LNCaP clone FGC (cell line): ENCODE data around the gene GH1.

ENCODE experiments used
- DNase-seq: peaks from one replicate; pipeline ENCODE4 v3.0.0-alpha.2; 2011; ENCODE audit warnings: low read depth
- H3K4me3 ChIP-seq: 2 replicates; pipeline ENCODE4 v1.5.1; 2011; ENCODE audit warnings: mild to moderate bottlenecking, low read depth, low read length, control low read depth
- TF ChIP-seq, protein P1 (sequence below): IDR thresholded peaks from 2 replicates; pipeline ENCODE4 v1.5.1; 2012; ENCODE audit warnings: mild to moderate bottlenecking; ENCODE audit not compliant: control insufficient read depth, insufficient read depth; ENCODE audit errors: extremely low read depth

The GH1 gene

DNA sequence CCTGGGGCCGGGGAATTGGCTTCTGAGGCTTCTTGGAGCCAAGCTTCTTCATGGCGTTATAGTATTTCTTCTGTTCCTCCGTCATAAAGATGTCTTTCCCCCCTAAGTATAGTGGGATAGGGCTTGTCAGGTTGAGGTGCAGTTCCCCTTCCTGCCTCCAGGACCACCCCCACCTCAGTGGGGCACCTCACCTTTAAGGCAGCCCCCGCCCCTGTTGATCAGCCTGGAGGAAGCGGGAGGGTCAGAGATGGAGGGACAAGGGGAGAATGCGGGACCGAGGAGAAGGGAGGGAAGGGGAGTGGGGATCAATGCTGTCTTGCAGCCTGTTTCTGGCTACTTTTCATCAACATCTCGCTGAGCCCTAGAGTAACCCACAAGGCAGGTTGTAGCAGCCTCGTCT, 25.1 kb upstream of the GH1 start:
- DNase-seq: no peak
- no peak overlapping the region for H3K4me3 ChIP-seq
- TF ChIP-seq, protein P1, sequence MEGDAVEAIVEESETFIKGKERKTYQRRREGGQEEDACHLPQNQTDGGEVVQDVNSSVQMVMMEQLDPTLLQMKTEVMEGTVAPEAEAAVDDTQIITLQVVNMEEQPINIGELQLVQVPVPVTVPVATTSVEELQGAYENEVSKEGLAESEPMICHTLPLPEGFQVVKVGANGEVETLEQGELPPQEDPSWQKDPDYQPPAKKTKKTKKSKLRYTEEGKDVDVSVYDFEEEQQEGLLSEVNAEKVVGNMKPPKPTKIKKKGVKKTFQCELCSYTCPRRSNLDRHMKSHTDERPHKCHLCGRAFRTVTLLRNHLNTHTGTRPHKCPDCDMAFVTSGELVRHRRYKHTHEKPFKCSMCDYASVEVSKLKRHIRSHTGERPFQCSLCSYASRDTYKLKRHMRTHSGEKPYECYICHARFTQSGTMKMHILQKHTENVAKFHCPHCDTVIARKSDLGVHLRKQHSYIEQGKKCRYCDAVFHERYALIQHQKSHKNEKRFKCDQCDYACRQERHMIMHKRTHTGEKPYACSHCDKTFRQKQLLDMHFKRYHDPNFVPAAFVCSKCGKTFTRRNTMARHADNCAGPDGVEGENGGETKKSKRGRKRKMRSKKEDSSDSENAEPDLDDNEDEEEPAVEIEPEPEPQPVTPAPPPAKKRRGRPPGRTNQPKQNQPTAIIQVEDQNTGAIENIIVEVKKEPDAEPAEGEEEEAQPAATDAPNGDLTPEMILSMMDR: no peak

DNA sequence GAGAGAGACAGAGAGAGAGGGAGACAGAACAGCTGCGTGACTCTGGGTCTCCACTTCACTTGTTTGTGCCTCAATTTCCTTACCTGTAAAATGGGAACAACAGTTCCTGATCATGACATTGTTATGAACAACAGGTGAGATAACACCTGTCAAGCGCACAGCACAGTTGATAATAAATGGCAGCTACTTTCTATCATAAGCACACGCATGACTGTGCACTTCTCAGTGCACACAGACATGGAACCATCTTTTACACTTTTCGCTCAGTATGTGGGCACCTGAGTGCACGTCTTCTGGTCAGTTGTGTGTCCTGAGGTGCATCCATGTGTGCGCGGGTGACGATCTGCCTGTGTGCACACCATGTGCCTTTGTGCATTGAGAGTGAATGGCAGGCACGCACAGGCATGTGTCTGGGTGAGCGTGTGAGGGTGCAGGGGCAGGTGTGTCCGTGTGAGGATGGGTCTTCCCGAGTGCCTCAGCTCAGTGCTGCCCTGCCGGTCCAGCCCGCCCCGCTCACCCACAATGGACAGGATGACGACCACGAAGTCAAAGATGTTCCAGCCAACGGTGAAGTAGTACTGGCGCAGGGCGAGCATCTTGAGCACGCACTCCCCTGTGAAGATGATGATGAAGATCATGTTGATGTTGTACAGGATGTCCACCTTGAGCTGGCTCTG, 23.8 kb upstream of the GH1 start:
- DNase-seq: no peak
- H3K4me3 ChIP-seq: no peak overlapping the region
- TF ChIP-seq, protein P1: no peak

GRCh38 chr17:63941751-63942150, 23.1 kb upstream of the GH1 start:
- no peak overlapping the region for H3K4me3 ChIP-seq
- TF ChIP-seq, protein P1: no peak
- no peak for DNase-seq

DNA sequence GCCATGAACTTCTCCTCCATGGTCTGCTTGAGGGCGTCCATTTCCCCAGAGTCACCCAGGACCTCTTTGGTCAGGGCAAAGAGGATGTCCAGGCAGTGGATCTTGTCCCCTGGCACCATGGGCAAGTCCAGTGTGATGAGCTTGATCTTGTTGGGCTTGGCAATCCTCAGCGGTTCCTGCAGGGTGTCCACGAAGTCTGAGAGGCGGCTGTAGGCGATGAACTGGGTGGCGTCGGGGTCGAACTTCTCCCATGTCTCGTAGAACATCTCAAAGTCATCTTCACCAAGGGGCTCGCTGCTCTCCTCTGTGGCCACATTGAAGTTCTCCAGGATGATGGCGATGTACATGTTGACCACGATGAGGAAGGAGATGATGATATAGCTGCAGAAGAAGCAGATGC, 22.5 kb upstream of the GH1 start:
- no peak overlapping the region for H3K4me3 ChIP-seq
- no peak for DNase-seq
- TF ChIP-seq, protein P1: no peak

DNA sequence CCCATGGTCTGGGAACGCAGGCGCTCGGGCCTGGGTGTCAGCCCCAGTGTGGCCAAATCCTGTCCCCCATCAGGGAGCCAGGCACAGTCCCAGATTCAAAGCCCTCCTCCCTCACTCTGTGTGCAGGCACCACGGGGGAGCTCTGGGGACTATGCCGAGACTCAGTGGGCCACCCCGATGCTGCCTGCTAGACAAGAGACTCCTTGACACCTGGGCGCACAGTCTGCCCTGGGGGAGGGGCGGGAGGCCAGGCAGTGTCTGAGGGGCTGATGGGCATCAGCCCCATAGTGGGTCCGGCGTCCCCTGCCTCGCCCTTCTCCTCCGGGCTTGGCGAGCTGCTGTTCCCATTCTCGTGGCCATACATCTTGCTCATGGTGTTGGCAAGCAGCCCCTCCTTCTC, 21.9 kb upstream of the GH1 start:
- TF ChIP-seq, protein P1: no peak
- no peak for DNase-seq
- no peak overlapping the region for H3K4me3 ChIP-seq

DNA sequence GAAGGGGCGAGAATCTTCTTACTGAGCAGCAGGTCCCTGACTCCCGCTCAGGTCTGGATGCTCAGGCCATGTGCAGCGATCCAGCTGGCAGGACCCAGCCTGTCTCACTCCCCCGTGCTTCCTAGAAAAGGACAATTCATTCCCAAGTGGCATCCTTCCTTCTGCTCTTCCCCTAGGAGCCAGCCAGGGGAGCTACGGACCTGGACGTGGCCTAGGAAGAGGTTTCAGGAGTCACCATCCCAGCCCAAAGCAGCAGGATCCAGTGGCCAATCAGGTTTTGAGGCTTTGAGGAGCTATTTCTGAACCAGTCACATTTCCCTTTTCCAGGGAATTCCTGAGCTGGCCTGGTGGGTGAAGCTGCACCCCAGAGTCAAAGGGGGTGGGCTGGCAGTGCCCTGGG, 21.2 kb upstream of the GH1 start:
- H3K4me3 ChIP-seq: no peak overlapping the region
- DNase-seq: no peak
- TF ChIP-seq, protein P1: no peak

GRCh38 chr17:63939401-63939800, 20.8 kb upstream of the GH1 start:
- no peak overlapping the region for H3K4me3 ChIP-seq
- no peak for DNase-seq
- TF ChIP-seq, protein P1: no peak
